Fibroblast of pulmonary artery (primary cell): Measurements from ENCODE around the gene INTS6.

Experiments used
- DNase-seq: peaks from one replicate; pipeline ENCODE4 v3.0.0-alpha.2; 2010; ENCODE audit warnings: low read depth
- H3K4me3 ChIP-seq: replicated peaks from 2 replicates; pipeline ENCODE4 v1.5.1; 2011; ENCODE audit warnings: low read depth, mild to moderate bottlenecking, control low read depth, low read length, moderate library complexity
- TF ChIP-seq, protein P1 (sequence below): IDR thresholded peaks from 2 replicates; pipeline ENCODE4 v1.5.1; 2011; ENCODE audit warnings: mild to moderate bottlenecking, control low read depth, low read length, inconsistent platforms; ENCODE audit errors: missing control alignments

Gene INTS6

DNA sequence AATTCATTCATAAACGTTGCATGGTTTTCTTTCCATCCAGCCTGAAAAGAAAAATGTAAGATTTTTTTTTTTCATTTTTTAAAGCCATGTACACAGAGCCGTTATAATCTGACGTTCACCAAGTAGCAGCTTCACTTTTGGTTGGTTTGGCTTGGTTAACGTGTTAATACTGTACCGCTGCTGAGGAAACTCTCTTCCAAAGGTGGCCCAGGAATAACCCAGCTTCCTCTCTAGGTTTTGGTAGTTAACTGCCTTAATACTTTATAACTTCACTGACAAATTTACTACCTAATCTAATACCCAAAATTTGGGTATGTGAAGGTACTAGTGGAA is 1.7 kb downstream of the INTS6 start:
- TF ChIP-seq, protein P1, sequence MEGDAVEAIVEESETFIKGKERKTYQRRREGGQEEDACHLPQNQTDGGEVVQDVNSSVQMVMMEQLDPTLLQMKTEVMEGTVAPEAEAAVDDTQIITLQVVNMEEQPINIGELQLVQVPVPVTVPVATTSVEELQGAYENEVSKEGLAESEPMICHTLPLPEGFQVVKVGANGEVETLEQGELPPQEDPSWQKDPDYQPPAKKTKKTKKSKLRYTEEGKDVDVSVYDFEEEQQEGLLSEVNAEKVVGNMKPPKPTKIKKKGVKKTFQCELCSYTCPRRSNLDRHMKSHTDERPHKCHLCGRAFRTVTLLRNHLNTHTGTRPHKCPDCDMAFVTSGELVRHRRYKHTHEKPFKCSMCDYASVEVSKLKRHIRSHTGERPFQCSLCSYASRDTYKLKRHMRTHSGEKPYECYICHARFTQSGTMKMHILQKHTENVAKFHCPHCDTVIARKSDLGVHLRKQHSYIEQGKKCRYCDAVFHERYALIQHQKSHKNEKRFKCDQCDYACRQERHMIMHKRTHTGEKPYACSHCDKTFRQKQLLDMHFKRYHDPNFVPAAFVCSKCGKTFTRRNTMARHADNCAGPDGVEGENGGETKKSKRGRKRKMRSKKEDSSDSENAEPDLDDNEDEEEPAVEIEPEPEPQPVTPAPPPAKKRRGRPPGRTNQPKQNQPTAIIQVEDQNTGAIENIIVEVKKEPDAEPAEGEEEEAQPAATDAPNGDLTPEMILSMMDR = no peak
- no peak for DNase-seq
- H3K4me3 ChIP-seq = peak overlapping the region; percentile 86

DNA sequence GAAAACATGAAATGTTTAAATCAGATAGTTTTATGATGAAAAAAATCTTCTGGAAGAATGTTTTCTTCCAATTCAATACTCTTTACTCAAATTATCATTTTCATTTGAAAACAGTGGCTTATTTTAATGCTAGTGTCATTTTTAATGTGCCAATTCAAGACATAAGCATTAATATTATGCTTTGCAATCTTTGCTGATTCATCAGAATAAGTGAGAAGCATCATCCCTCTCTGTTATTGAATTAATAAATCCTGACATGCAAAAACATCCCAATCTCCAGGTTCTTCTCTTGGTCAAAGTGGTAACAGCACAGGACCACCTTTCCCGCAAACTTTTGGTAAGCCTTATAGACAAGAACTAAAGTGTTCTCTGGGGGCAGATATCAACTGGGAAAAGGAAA is 3.8 kb downstream of the INTS6 start:
- no peak for DNase-seq
- TF ChIP-seq, protein P1 = no peak
- H3K4me3 ChIP-seq = no peak overlapping the region

DNA sequence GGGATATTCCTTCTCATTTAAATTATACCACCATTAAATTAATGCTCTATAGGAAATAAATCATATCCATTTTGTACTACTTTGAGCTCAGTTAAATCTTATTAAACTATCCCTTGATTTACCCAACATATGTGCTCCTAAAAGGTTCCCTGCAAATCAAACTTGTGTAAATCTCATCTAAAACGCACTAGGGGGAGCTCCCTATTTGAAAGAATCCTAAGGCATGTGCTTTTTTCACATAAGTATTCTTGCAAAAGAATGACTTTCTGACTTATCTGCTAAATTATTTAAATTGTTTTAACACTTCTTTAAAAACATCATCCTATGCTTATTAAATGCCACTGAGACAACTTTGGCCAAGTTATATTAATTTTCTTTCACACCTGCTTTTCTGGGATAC is 7.9 kb downstream of the INTS6 start:
- TF ChIP-seq, protein P1 = peak; percentile 36
- DNase-seq = peak; percentile 73
- no peak overlapping the region for H3K4me3 ChIP-seq

DNA sequence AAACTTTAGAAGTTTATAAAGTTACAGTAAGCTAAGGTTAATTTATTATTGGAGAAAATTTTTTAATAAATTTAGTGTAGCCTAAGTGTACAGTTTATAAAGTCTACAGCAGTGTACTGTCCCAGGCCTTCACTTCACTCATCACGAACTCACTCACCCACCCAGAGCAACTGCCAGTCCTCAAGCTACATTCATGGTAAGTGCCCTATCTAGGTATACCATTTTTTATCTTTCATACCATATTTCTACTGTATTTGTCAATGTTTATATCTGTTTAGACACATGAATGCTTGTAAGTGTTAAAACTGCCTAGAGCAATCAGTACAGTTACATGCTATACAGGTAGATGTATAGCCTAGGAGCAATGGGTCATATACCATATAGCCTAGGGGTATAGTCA is 12.5 kb downstream of the INTS6 start:
- no peak overlapping the region for H3K4me3 ChIP-seq
- DNase-seq = no peak
- TF ChIP-seq, protein P1 = no peak

DNA sequence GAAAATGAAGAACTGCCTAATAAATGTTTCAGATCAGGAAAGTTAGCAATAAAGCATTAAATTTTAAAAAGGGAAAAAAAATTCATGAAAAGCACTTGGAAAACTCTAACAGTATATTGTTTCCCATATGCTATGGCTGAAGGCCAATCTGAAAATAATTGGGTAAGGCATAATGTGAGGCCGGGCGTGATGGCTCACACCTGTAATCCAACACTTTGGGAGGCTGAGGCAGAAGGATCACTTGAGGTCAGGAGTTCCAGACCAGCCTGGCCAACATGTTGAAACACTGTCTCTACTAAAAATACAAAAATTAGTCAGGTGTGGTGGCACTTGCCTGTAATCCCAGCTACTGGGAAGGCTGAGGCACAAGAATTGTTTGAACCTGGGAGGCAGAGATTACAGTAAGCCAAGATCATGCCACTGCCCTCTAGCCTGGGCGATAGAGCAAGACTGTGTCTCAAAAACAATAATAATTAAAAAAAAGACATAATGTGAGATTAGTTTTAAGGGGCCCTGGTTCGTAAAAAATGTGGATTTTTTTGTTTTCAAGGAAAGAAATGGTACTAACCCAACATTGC is 15.2 kb downstream of the INTS6 start:
- TF ChIP-seq, protein P1 = no peak

DNA sequence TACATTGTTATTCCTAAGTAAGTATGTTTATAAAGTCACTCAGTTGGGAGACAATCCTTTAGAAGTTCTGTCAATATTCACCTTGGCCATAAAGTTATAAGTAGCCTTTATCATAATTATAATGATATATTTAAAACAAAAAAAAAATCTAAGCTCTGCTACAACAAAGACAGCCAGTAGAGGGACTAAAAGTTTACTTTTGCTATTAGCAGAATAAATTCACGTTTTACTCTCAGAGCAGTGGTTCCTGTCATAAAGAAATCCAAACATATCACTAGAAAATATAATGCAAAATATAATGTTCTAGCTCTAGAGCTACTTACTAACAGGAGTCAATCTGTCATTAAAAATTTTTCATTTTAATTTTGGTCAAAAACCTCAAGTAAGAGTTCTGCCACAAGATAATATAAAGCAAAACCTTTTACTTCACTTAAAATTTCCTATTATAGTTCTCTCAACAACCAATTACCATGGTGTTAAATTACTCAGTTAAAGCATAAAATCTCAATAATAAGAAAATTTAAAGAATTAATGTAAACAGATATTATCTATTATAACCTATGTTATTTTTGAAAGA is 17.7 kb downstream of the INTS6 start:
- DNase-seq = peak; percentile 57
- H3K4me3 ChIP-seq = no peak overlapping the region
- TF ChIP-seq, protein P1 = peak; percentile 63

More for the DNA sequence above, 15.2 kb downstream of the INTS6 start:
- no peak overlapping the region for H3K4me3 ChIP-seq
- no peak for DNase-seq

DNA sequence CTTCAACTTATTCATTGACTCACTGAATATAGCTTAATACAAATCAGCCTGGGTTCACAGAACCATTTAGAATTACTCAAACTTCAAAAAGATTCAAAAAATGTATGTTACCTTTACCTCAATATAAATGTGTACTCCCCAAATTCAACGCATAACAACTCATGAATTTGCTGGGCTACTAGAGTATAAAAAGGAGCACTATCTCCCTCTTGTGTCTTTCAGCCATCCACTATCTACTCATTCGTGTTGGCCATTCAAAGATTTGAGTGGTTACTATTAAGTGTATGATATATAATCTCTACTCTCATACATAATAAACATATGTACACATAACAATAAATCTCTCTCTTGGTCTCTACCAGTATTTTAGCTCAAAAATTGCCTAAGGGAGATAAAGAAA is 20.3 kb downstream of the INTS6 start:
- no peak for DNase-seq
- TF ChIP-seq, protein P1 = no peak
- H3K4me3 ChIP-seq = no peak overlapping the region
